RWPE2 (cell line): Measurements from ENCODE around the gene TMED3.

ENCODE experiments used
- ATAC-seq: fragments of 200-7000 bp; cut with Tn5 transposase; 3 replicates; pipeline ENCODE4 v1.9.1; 2021; ENCODE audit warnings: low read depth
- DNase-seq: peaks from one replicate; pipeline ENCODE4 v3.0.0-alpha.2; 2020; ENCODE audit warnings: low spot score
- H3K27ac ChIP-seq: fragments of 450-650 bp; 2 replicates; pipeline ENCODE4 v1.5.1; 2017; ENCODE audit warnings: mild to moderate bottlenecking; ENCODE audit not compliant: poor library complexity, severe bottlenecking
- H3K27me3 ChIP-seq: fragments of 250-450 bp; sonication (Bioruptor Pico); 2 replicates; pipeline ENCODE4 v1.5.1; 2021; ENCODE audit warnings: mild to moderate bottlenecking, moderate library complexity; ENCODE audit not compliant: insufficient read depth, poor library complexity, severe bottlenecking
- H3K36me3 ChIP-seq: fragments of 250-450 bp; sonication (Bioruptor Pico); 2 replicates; pipeline ENCODE4 v1.5.1; 2020; ENCODE audit warnings: low read depth, mild to moderate bottlenecking, moderate library complexity
- H3K4me1 ChIP-seq: fragments of 250-450 bp; sonication (Bioruptor Pico); 2 replicates; pipeline ENCODE4 v1.5.1; 2021; ENCODE audit warnings: mild to moderate bottlenecking, moderate library complexity; ENCODE audit not compliant: insufficient read depth, poor library complexity, severe bottlenecking
- H3K4me3 ChIP-seq: fragments of 250-450 bp; sonication (Bioruptor Pico); 2 replicates; pipeline ENCODE4 v1.5.1; 2021; ENCODE audit warnings: mild to moderate bottlenecking, moderate library complexity; ENCODE audit not compliant: severe bottlenecking
- H3K9me3 ChIP-seq: fragments of 250-450 bp; sonication (Bioruptor Pico); 2 replicates; pipeline ENCODE4 v1.5.1; 2021; ENCODE audit warnings: mild to moderate bottlenecking, moderate library complexity; ENCODE audit not compliant: severe bottlenecking
- TF ChIP-seq, protein P1 (sequence below): fragments of 450-650 bp; IDR thresholded peaks from one replicate; pipeline ENCODE4 v1.5.1; 2017; ENCODE audit warnings: mild to moderate bottlenecking, moderate library complexity; ENCODE audit not compliant: poor library complexity, severe bottlenecking

The TMED3 gene

GRCh38 chr15:79282371-79283251 lies 28.3 kb upstream of the TMED3 start, which contains the start of gene ANKRD34C:
TSS of gene ANKRD34C (plus strand) at chr15:79282722. CDS start at chr15:79293285, 10,563 bp downstream.
- Histone ChIP-seq H3K36me3 (no peaks in the 10 kb centered on the region), H3K4me3 (no peak within 1 kb of the TSS), H3K27me3 (peaks cover 65% of the 10 kb centered on the region), H3K4me1 (no peaks in the 10 kb centered on the region), H3K9me3 (no peaks in the 10 kb centered on the region), H3K27ac (no peak within 1 kb of the TSS)
- peak; percentile 73 for DNase-seq
- ATAC-seq, result peak; percentile 20; the same call in 2 of the 3 replicates
- TF ChIP-seq, protein P1, sequence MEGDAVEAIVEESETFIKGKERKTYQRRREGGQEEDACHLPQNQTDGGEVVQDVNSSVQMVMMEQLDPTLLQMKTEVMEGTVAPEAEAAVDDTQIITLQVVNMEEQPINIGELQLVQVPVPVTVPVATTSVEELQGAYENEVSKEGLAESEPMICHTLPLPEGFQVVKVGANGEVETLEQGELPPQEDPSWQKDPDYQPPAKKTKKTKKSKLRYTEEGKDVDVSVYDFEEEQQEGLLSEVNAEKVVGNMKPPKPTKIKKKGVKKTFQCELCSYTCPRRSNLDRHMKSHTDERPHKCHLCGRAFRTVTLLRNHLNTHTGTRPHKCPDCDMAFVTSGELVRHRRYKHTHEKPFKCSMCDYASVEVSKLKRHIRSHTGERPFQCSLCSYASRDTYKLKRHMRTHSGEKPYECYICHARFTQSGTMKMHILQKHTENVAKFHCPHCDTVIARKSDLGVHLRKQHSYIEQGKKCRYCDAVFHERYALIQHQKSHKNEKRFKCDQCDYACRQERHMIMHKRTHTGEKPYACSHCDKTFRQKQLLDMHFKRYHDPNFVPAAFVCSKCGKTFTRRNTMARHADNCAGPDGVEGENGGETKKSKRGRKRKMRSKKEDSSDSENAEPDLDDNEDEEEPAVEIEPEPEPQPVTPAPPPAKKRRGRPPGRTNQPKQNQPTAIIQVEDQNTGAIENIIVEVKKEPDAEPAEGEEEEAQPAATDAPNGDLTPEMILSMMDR, result no peak

GRCh38 chr15:79283252-79284048 lies 27.5 kb upstream of the TMED3 start:
- H3K27me3 ChIP-seq, result peaks cover 65% of the 10 kb centered on the region
- no peaks in the 10 kb centered on the region for H3K36me3 ChIP-seq
- DNase-seq (peak; percentile 73), ATAC-seq (peak; percentile 82)
- no peaks in the 10 kb centered on the region for H3K4me1 ChIP-seq
- H3K9me3 ChIP-seq, result no peaks in the 10 kb centered on the region
- no peak overlapping the region for H3K4me3 ChIP-seq
- TF ChIP-seq, protein P1, result no peak
- no peak overlapping the region for H3K27ac ChIP-seq

- no peak for DNase-seq
- H3K27me3 ChIP-seq, result peaks cover under 1% of the 10 kb centered on the region
- no peak overlapping the region for H3K27ac ChIP-seq
- no peaks in the 10 kb centered on the region for H3K36me3 ChIP-seq
- no peaks in the 10 kb centered on the region for H3K4me1 ChIP-seq
- H3K9me3 ChIP-seq, result no peaks in the 10 kb centered on the region
- TF ChIP-seq, protein P1, result no peak
- H3K4me3 ChIP-seq, result no peak overlapping the region
- ATAC-seq, result no peak
Measured at GRCh38 chr15:79290642-79291275, 20.2 kb upstream of the TMED3 start.

- Histone ChIP-seq H3K4me1 (no peaks in the 10 kb centered on the region), H3K27me3 (no peaks in the 10 kb centered on the region), H3K9me3 (no peaks in the 10 kb centered on the region), H3K36me3 (no peaks in the 10 kb centered on the region), H3K27ac (no peak overlapping the region), H3K4me3 (no peak overlapping the region)
- ATAC-seq (no peak), DNase-seq (no peak)
- TF ChIP-seq, protein P1, result no peak
Measured at GRCh38 chr15:79292011-79292410, 18.9 kb upstream of the TMED3 start.
